CD4-positive, CD25-positive, alpha-beta regulatory T cell (primary cell): ENCODE data around the gene EFCAB8. TPM values are rescaled to one million over a fixed set of nuclear protein-coding genes. Genes with fewer than 3 reads are reported as not detected.
A peak's percentile ranks its signal among the peaks of the same experiment; 100 is the strongest.
"Not testable (repeated sequence)": the region's sequence is repeated elsewhere in the genome, so short reads cannot be mapped to it uniquely, and the experiment has no call there.

ENCODE experiments used
- ATAC-seq, 2 donors: fragments of 150-1000 bp; cut with Tn5 transposase; one replicate each; pipeline ENCODE4 v1.10.0; 2021; ENCODE audit warnings: low read depth in 2 of 2, moderate number of reproducible peaks in 2 of 2, moderate library complexity in 1 of 2
- DNase-seq, 3 donors: peaks; one replicate each; pipeline versions ENCODE4 v3.0.0 to v3.0.0-alpha.2; 2012 to 2022; ENCODE audit warnings: mixed read lengths in 1 of 3
- H3K27ac ChIP-seq: one replicate; pipeline ENCODE4 v1.7.0; 2013; ENCODE audit warnings: mild to moderate bottlenecking, low read length; ENCODE audit not compliant: insufficient read depth, poor library complexity, severe bottlenecking
- H3K27me3 ChIP-seq: one replicate; pipeline ENCODE4 v1.7.0; 2013; ENCODE audit warnings: low read length; ENCODE audit not compliant: control insufficient read depth, insufficient read depth
- H3K36me3 ChIP-seq: one replicate; pipeline ENCODE4 v1.7.0; 2013; ENCODE audit warnings: mild to moderate bottlenecking, low read length, moderate library complexity; ENCODE audit not compliant: control insufficient read depth, insufficient read depth
- H3K4me1 ChIP-seq: 2 replicates; pipeline ENCODE4 v1.7.0; 2013; ENCODE audit warnings: mild to moderate bottlenecking, low read length; ENCODE audit not compliant: insufficient read depth, control insufficient read depth, poor library complexity, severe bottlenecking
- H3K4me3 ChIP-seq: one replicate; pipeline ENCODE4 v1.7.0; 2013; ENCODE audit warnings: low read depth, mild to moderate bottlenecking, low read length, moderate library complexity
- H3K9me3 ChIP-seq, 2 experiments: 1 replicate in 1 of 2; 2 replicates in 1 of 2; pipeline ENCODE4 v1.7.0; 2013; ENCODE audit warnings: low read length in 2 of 2, mild to moderate bottlenecking in 1 of 2, moderate library complexity in 1 of 2; ENCODE audit not compliant: control insufficient read depth in 2 of 2
- H3K27ac Mint-ChIP-seq, 3 donors: one replicate each; pipeline ENCODE4 v1.8.0; 2020 to 2022; ENCODE audit warnings: mild to moderate bottlenecking in 3 of 3, mixed read lengths in 3 of 3, moderate library complexity in 2 of 3
- H3K27me3 Mint-ChIP-seq: one replicate; pipeline ENCODE4 v1.8.0; 2022; ENCODE audit warnings: mild to moderate bottlenecking, mixed read lengths
- H3K36me3 Mint-ChIP-seq: one replicate; pipeline ENCODE4 v1.8.0; 2020; ENCODE audit warnings: mixed read lengths
- H3K4me1 Mint-ChIP-seq, 4 donors: one replicate each; pipeline ENCODE4 v1.8.0; 2020 to 2022; ENCODE audit warnings: mixed read lengths in 4 of 4, mild to moderate bottlenecking in 1 of 4
- H3K4me3 Mint-ChIP-seq, 4 donors: one replicate each; pipeline ENCODE4 v1.8.0; 2020 to 2022; ENCODE audit warnings: mild to moderate bottlenecking in 4 of 4, mixed read lengths in 4 of 4, moderate library complexity in 3 of 4
- H3K9me3 Mint-ChIP-seq, 7 donors: one replicate each; pipeline ENCODE4 v1.8.0; 2020 to 2022; ENCODE audit warnings: mixed read lengths in 7 of 7, mild to moderate bottlenecking in 3 of 7, moderate library complexity in 2 of 7
- polyA plus RNA-seq, 4 donors: library from polyadenylated mRNA; unstranded; fragments of 300-500 nt; fragmentation: Illumina TruSeq; gene quantifications; one replicate each; pipeline ENCODE4 v1.2.3, GENCODE V29; 2021
- total RNA-seq: library from RNA; stranded (reverse); gene quantifications from one replicate; pipeline ENCODE4 v1.2.3, GENCODE V29; 2022

The EFCAB8 gene
- total and polyA plus RNA-seq, 5 donors from 2014 or later: 1.2 TPM; not detected in 4

DNA sequence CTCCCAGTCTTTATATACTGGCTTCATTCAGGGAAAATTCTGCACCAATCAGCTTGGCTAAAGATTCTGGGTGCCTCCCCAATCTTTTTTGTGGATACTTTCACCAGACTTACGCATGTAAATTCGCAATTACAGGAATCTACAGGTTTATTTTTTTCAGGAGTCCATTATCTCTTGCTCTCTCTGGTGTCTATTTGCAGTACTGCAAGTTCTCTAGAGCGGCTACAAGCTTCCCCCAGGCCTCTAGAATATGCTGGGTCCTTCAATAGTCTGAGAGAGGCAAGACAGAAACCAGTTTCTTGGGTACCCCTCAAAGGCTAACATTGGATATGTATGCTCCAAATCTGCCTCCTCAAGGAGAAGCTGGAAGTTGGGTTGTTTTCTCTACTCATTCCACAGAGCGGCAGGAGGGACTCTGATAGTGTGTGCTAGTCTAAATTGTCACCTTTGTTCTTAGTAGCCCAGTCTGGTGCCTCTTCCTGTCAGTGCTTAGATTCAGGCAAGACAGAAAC lies 87.0 kb downstream of the EFCAB8 start:
- Mint-ChIP-seq H3K4me1 (peaks cover 20 to 42% (median 30%) of the 10 kb centered on the region in 4 donors), H3K27me3 (no peaks in the 10 kb centered on the region)

GRCh38 chr20:32946629-32947028 lies 87.9 kb downstream of the EFCAB8 start:
- H3K36me3 ChIP-seq: no peaks in the 10 kb centered on the region
- no peak for ATAC-seq
- no peak overlapping the region for H3K4me3 ChIP-seq
- H3K4me1 ChIP-seq: peaks cover 15% of the 10 kb centered on the region
- H3K27me3 Mint-ChIP-seq: no peaks in the 10 kb centered on the region
- no peaks in the 10 kb centered on the region for H3K36me3 Mint-ChIP-seq
- DNase-seq: no peak
- H3K4me3 Mint-ChIP-seq: peak overlapping the region in 1 of 4 donors; percentile 26
- H3K9me3 ChIP-seq: no peaks in the 10 kb centered on the region
- no peak overlapping the region for H3K27ac ChIP-seq
- peak overlapping the region; percentile 16 to 94 (median 88) for H3K27ac Mint-ChIP-seq
- no peaks in the 10 kb centered on the region for H3K27me3 ChIP-seq
- peaks cover 0 to 1% (median 0%) of the 10 kb centered on the region in 7 donors for H3K9me3 Mint-ChIP-seq
- peaks cover 20 to 51% (median 35%) of the 10 kb centered on the region in 4 donors for H3K4me1 Mint-ChIP-seq

More for the DNA sequence above, 87.0 kb downstream of the EFCAB8 start:
- H3K27ac Mint-ChIP-seq: peak overlapping the region; percentile 82 to 94 (median 88)
- Histone ChIP-seq H3K27ac (peak overlapping the region; percentile 60), H3K36me3 (no peaks in the 10 kb centered on the region), H3K27me3 (no peaks in the 10 kb centered on the region), H3K4me1 (peaks cover 15% of the 10 kb centered on the region), H3K9me3 (no peaks in the 10 kb centered on the region), H3K4me3 (peak overlapping the region; percentile 61)
- DNase-seq (peak in 2 of 3 donors; percentile 55 to 67), ATAC-seq (peak; percentile 90 to 91)
- peaks cover 0 to 1% (median 0%) of the 10 kb centered on the region in 7 donors for H3K9me3 Mint-ChIP-seq
- peak overlapping the region; percentile 1 to 74 (median 48) for H3K4me3 Mint-ChIP-seq
- no peaks in the 10 kb centered on the region for H3K36me3 Mint-ChIP-seq

DNA sequence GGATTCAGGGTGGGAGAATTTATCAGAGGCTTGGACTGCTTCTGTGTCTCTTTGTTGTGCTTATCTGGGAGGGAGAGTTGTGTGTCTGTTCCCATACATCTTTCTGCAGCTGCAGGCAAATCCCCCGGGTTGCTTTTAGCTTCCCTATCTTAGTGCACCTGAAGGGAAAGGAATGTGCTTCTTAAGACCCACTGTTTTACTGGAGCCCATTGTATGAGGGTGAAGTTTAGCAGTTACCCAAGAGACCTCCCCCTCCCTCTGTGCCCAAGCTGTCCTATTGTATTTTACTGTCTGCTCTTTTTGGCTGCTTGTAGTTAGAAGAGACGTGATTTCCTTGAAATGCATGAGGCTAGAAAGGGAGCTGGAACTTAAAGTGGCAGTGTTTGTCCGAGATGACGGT lies 91.8 kb downstream of the EFCAB8 start:
- not testable (repeated sequence) for H3K27me3 ChIP-seq, H3K27ac ChIP-seq, DNase-seq, H3K36me3 Mint-ChIP-seq, H3K9me3 Mint-ChIP-seq, ATAC-seq, H3K27me3 Mint-ChIP-seq, H3K36me3 ChIP-seq, H3K9me3 ChIP-seq, H3K4me3 ChIP-seq
- peaks cover 12% of the 10 kb centered on the region for H3K4me1 ChIP-seq
- peak overlapping the region in 2 of 4 donors; percentile 19 to 62 for H3K4me3 Mint-ChIP-seq
- H3K27ac Mint-ChIP-seq: peak overlapping the region; percentile 32 to 89 (median 65)
- H3K4me1 Mint-ChIP-seq: peaks cover 29 to 57% (median 35%) of the 10 kb centered on the region in 4 donors

DNA sequence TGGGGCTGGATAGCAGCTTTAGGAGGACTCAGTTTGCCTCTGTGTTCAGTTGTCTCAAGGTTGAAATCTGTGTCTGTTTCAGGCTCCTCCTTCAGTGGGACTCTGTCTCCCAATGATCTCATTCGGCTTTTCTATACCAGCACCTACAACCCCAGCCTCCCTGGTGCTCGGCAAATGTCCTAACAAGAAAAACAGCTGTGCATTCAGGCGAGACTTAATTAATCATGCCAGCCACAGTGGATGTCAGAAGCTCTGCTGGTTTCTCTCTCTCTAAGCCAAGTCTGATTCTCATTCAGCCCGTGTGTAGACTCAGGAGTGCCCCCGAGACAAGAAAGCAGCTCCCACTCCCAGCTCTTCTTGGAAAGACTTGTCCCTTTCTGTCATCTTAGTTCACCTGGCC lies 98.7 kb downstream of the EFCAB8 start:
- ATAC-seq (no peak), DNase-seq (no peak)
- Histone ChIP-seq H3K27me3 (no peaks in the 10 kb centered on the region), H3K9me3 (peaks cover 18 to 25% of the 10 kb centered on the region in 2 experiments), H3K36me3 (no peaks in the 10 kb centered on the region), H3K27ac (no peak overlapping the region), H3K4me1 (no peaks in the 10 kb centered on the region), H3K4me3 (no peak overlapping the region)
- Mint-ChIP-seq H3K4me3 (no peak overlapping the region), H3K27me3 (peaks cover 4% of the 10 kb centered on the region), H3K4me1 (peaks cover 3 to 14% (median 11%) of the 10 kb centered on the region in 4 donors), H3K27ac (peak overlapping the region in 2 of 3 donors; percentile 26 to 31), H3K9me3 (peaks cover 0 to 31% (median 6%) of the 10 kb centered on the region in 7 donors), H3K36me3 (peaks cover 15% of the 10 kb centered on the region)

DNA sequence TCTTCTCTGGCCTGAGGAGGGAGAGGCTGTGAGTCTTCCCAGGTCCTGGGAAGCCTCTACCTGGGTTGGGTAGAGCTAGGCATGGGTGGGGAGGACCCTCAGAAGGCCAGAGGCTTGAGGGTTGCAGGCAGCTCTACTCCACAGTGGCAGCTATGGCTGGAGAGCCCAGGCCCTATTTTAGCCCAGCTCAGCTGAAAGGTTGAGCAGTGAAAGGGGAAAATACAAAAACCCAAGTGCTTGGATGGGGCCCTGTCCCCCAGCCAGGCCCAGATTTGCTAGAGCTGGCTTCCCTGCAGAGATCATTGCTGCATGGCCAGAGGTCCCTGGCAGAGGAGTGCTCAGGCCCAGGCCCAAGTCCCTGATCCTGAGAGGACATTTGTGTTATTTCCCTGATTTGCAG lies 99.9 kb downstream of the EFCAB8 start:
- H3K9me3 Mint-ChIP-seq: peaks cover 0 to 31% (median 7%) of the 10 kb centered on the region in 7 donors
- no peak overlapping the region for H3K4me3 Mint-ChIP-seq
- peaks cover 15% of the 10 kb centered on the region for H3K36me3 Mint-ChIP-seq
- H3K4me1 Mint-ChIP-seq: peaks cover under 1 to 16% (median 8%) of the 10 kb centered on the region in 4 donors
- no peak for DNase-seq
- H3K27ac Mint-ChIP-seq: peak overlapping the region in 1 of 3 donors; percentile 25
- no peak for ATAC-seq
- peaks cover 8% of the 10 kb centered on the region for H3K4me1 ChIP-seq
- peaks cover 18 to 25% of the 10 kb centered on the region in 2 experiments for H3K9me3 ChIP-seq
- H3K27ac ChIP-seq: no peak overlapping the region
- no peak overlapping the region for H3K4me3 ChIP-seq
- H3K27me3 ChIP-seq: no peaks in the 10 kb centered on the region
- no peaks in the 10 kb centered on the region for H3K36me3 ChIP-seq
- peaks cover 4% of the 10 kb centered on the region for H3K27me3 Mint-ChIP-seq

GRCh38 chr20:32959351-32960221 lies 100.9 kb downstream of the EFCAB8 start:
- Mint-ChIP-seq H3K27ac (no peak overlapping the region), H3K4me1 (peaks cover 0 to 22% (median 13%) of the 10 kb centered on the region in 4 donors)
- H3K9me3 ChIP-seq: peaks cover 18 to 25% of the 10 kb centered on the region in 2 experiments

GRCh38 chr20:32960222-32960518 lies 101.4 kb downstream of the EFCAB8 start:
- Histone ChIP-seq H3K4me3 (no peak overlapping the region), H3K4me1 (peaks cover 13% of the 10 kb centered on the region), H3K9me3 (peaks cover 18 to 25% of the 10 kb centered on the region in 2 experiments), H3K27me3 (no peaks in the 10 kb centered on the region), H3K36me3 (no peaks in the 10 kb centered on the region), H3K27ac (no peak overlapping the region)
- DNase-seq (no peak), ATAC-seq (no peak)
- Mint-ChIP-seq H3K4me3 (no peak overlapping the region), H3K9me3 (peaks cover 0 to 26% (median 8%) of the 10 kb centered on the region in 7 donors), H3K27ac (no peak overlapping the region), H3K4me1 (peaks cover 0 to 28% (median 15%) of the 10 kb centered on the region in 4 donors), H3K27me3 (peaks cover 4% of the 10 kb centered on the region), H3K36me3 (peaks cover 15% of the 10 kb centered on the region)

More at GRCh38 chr20:32959351-32960221, 100.9 kb downstream of the EFCAB8 start:
- H3K27me3 ChIP-seq: no peaks in the 10 kb centered on the region
- peaks cover 9% of the 10 kb centered on the region for H3K4me1 ChIP-seq
- no peak overlapping the region for H3K27ac ChIP-seq
- no peak overlapping the region for H3K4me3 ChIP-seq
- DNase-seq (no peak), ATAC-seq (no peak)
- Mint-ChIP-seq H3K4me3 (no peak overlapping the region), H3K36me3 (peaks cover 15% of the 10 kb centered on the region), H3K27me3 (peaks cover 4% of the 10 kb centered on the region), H3K9me3 (peaks cover 0 to 30% (median 8%) of the 10 kb centered on the region in 7 donors)
- H3K36me3 ChIP-seq: no peaks in the 10 kb centered on the region
